ENCODE measurements around the gene EXOSC2.

EXOSC2 gene

GRCh38 chr9:130712564-130713285, 19.1 kb downstream of the EXOSC2 start:
- DNase-seq (ENCODE audit: low spot score), result peak; percentile 97
- TF ChIP-seq CTCF (IDR thresholded peaks at IDR 0.05; ENCODE audit: extremely low read depth, missing control alignments), result no peak

DNA sequence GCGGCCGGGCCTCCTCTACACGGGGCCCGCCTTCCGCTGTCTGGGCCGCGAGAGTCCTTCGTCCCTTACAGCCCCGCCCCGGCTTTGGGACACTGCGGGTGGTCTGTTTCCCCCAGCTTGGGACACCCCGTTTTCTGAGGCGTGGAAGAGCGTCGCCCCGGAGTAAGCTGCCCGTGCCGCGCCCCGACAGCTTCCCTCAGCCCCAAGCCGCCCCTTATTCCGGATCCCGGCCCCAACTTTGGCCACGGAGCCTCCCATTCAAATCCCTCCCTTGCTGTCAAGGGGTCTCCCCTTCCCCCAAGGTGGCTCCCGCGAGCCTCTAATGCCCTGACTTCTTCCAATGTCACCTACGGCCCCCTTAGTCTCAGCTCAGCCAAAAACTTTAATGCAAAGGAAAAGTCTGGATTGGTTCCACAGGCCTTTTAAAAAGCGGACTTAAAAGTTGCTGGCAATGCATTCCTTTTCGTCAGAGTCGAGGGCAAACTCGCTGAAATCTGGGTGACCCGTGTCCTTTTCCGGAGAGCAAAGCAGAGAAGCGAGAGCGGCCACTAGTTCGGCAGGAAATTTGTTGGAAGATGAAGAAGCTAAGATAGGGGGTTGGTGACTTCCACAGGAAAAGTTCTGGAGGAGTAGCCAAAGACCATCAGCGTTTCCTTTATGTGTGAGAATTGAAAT, 19.8 kb downstream of the EXOSC2 start:
- no peak for DNase-seq (ENCODE audit: low spot score)
- TF ChIP-seq CTCF (IDR thresholded peaks at IDR 0.05; ENCODE audit: extremely low read depth, missing control alignments), result no peak

- TF ChIP-seq CTCF (IDR thresholded peaks at IDR 0.05; ENCODE audit: extremely low read depth, missing control alignments), result no peak
- DNase-seq (ENCODE audit: low spot score), result no peak
These were observed 21.1 kb downstream of the EXOSC2 start for GRCh38 chr9:130714586-130715110.

DNA sequence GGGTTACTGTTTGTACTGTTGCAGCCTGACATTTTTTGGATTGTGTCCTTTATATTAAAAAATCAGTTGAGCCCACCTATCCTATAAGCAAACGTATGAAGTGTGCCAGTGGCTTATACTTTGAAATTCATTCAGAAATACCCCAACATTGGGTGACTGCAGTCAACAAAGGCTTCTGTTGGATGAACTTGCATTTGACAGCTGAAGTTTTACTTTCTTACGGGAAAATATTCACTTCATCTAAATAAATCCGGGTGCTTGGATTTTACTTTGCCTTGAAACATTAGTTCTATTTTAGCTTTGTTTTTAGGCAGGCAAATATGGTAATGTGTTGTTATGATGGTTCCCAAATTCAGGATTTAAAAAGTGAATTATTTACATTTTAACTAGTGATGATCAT, 21.7 kb downstream of the EXOSC2 start:
- no peak for TF ChIP-seq CTCF (IDR thresholded peaks at IDR 0.05; ENCODE audit: extremely low read depth, missing control alignments)
- no peak for DNase-seq (ENCODE audit: low spot score)

DNA sequence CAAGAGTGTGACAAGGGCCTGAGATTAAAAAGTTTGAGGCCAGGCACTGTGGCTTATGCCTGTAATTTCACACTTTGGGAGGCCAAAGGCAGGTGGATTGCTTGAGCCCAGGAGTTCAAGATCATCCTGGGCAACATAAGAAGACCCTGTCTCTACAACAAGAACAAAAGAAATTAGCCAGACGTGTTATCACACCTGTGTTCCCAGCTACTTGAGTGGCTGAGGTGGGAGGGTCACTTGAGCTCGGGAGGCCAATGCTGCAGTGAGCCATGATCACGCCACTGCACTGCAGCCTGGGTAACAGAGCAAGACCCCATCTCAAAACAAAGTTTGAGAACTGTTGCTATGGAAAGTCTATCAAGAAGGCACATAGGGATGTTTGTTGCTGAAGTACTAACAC, 25.0 kb downstream of the EXOSC2 start:
- DNase-seq (ENCODE audit: low spot score), result no peak
- no peak for TF ChIP-seq CTCF (IDR thresholded peaks at IDR 0.05; ENCODE audit: extremely low read depth, missing control alignments)

GRCh38 chr9:130720762-130721161, 27.2 kb downstream of the EXOSC2 start:
- no peak for DNase-seq (ENCODE audit: low spot score)
- TF ChIP-seq CTCF (IDR thresholded peaks at IDR 0.05; ENCODE audit: extremely low read depth, missing control alignments), result no peak

- no peak for DNase-seq (ENCODE audit: low spot score)
- no peak for TF ChIP-seq CTCF (IDR thresholded peaks at IDR 0.05; ENCODE audit: extremely low read depth, missing control alignments)
These were observed 35.1 kb downstream of the EXOSC2 start for GRCh38 chr9:130728721-130729120.

All from GM20000 (cell line).